Epithelial cell of proximal tubule (primary cell): Measurements from ENCODE around the gene MATN4. TPM values are rescaled to one million over a fixed set of nuclear protein-coding genes. Genes with fewer than 3 reads are reported as not detected.

Source experiments
- DNase-seq: peaks from one replicate; pipeline ENCODE4 v3.0.0-alpha.2; 2011; ENCODE audit warnings: low read depth
- H3K4me3 ChIP-seq: 2 replicates; pipeline ENCODE4 v1.5.1; 2011; ENCODE audit warnings: low read depth, mild to moderate bottlenecking, low read length
- total RNA-seq: library from RNA; depleted of rRNA; stranded (reverse); fragments of >200 nt; gene quantifications from 2 replicates; pipeline ENCODE4 v1.2.3, GENCODE V29; 2015
- TF ChIP-seq, protein P1 (sequence below): conservative IDR thresholded peaks from 2 replicates; pipeline ENCODE4 v1.5.1; 2012; ENCODE audit warnings: low read depth, mild to moderate bottlenecking, low read length

The MATN4 gene
- total RNA-seq, 1 donor from 2014 or later = not detected

DNA sequence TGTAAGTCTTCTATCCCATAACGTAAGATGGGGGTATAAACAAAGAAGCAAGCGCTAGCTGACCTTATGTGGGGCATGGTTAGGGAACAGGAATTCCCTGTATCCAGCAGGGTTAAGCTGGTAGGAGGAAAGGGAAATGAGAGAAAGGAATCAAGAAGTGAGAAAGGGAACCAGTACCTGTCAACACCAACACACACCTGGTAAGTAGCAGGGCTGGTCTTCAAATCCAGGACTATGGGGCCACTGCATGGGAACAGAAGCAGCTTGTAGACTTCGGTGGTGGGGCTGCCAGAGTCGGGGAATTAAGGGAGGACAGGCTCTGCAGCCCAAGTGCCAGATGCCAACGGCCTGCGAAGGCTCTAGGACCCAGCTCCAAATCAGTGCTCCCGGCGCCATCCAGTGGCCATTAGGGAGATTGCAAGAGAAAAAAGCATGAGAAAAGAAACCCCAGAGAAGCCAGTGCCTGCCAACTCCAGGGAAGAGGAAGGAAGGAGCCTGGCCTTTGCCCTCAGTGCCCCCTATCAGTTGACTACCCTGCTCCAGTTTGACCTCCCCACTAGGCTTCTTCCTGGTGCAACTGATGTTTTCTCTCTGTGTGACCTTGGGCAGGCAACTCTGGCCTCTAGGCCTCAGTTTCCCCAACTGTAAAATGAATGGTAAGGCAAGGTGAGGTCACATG, 17.3 kb downstream of the MATN4 start:
- TF ChIP-seq, protein P1, sequence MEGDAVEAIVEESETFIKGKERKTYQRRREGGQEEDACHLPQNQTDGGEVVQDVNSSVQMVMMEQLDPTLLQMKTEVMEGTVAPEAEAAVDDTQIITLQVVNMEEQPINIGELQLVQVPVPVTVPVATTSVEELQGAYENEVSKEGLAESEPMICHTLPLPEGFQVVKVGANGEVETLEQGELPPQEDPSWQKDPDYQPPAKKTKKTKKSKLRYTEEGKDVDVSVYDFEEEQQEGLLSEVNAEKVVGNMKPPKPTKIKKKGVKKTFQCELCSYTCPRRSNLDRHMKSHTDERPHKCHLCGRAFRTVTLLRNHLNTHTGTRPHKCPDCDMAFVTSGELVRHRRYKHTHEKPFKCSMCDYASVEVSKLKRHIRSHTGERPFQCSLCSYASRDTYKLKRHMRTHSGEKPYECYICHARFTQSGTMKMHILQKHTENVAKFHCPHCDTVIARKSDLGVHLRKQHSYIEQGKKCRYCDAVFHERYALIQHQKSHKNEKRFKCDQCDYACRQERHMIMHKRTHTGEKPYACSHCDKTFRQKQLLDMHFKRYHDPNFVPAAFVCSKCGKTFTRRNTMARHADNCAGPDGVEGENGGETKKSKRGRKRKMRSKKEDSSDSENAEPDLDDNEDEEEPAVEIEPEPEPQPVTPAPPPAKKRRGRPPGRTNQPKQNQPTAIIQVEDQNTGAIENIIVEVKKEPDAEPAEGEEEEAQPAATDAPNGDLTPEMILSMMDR = peak; percentile 93
- DNase-seq = no peak
- no peak overlapping the region for H3K4me3 ChIP-seq

GRCh38 chr20:45289942-45290676, 18.0 kb downstream of the MATN4 start:
- TF ChIP-seq, protein P1 = no peak
- H3K4me3 ChIP-seq = no peak overlapping the region
- DNase-seq = no peak

DNA sequence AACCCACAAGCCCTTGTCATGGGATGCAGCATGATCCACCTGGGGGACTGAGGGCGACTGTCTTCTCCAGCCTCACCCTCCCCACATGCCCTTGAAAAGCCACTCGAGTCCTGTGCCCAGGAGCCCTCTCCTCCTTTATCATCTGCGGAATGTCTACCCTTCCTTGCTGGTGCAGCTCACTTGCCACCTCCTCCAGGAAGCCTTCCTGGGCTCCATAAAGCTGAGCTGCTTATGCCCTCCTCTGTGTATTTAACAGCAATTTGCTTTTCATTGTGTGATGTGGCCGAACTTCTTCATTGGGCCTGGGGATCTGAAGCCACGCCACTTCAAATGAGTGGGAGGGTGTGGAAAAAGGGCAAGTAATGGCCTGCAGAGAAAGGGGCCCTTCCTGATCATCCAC, 19.2 kb downstream of the MATN4 start:
- TF ChIP-seq, protein P1 = no peak
- DNase-seq = no peak
- H3K4me3 ChIP-seq = no peak overlapping the region

DNA sequence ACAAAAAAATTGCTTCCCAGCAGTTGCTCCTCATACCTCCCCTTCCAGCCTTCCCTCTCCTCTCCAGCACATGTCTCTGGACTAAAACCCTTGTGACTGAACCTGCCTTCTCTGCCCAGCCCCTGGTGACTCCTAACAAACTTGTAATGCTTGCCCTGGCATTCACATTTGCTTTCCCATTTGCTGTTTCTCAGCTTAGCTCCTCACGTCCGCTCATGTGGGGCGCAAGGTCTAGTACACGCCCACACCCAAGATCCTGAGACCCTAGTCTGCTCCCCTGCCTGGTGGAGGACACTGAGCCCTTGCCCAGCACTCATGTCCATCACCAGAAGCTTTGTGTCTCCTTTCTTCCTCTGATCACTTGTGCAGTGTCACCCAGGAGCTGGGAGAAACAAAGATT, 19.7 kb downstream of the MATN4 start:
- H3K4me3 ChIP-seq = no peak overlapping the region
- no peak for DNase-seq
- TF ChIP-seq, protein P1 = no peak

- H3K4me3 ChIP-seq = no peak overlapping the region
- TF ChIP-seq, protein P1 = no peak
- DNase-seq = no peak
These were observed 24.5 kb downstream of the MATN4 start for GRCh38 chr20:45283551-45284057.

GRCh38 chr20:45282700-45283550, 25.2 kb downstream of the MATN4 start:
- no peak overlapping the region for H3K4me3 ChIP-seq
- TF ChIP-seq, protein P1 = no peak
- no peak for DNase-seq
